Measurements from ENCODE around the gene FGF7. TPM values are rescaled to one million over a fixed set of nuclear protein-coding genes. Genes with fewer than 3 reads are reported as not detected.
A peak's percentile ranks its signal among the peaks of the same experiment; 100 is the strongest.

Gene FGF7, protein sequence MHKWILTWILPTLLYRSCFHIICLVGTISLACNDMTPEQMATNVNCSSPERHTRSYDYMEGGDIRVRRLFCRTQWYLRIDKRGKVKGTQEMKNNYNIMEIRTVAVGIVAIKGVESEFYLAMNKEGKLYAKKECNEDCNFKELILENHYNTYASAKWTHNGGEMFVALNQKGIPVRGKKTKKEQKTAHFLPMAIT
- not detected for total RNA-seq
- 0.21 TPM for polyA plus RNA-seq (2013, experiment 1 of 2)
- polyA plus RNA-seq (2013, experiment 2 of 2), result 0.17 TPM
- long read RNA-seq, experiment 1, result 0 reads
- long read RNA-seq, experiment 2, result 0 reads
- long read RNA-seq, experiment 3, result 0 reads
- long read RNA-seq, experiment 4, result 0 reads

DNA sequence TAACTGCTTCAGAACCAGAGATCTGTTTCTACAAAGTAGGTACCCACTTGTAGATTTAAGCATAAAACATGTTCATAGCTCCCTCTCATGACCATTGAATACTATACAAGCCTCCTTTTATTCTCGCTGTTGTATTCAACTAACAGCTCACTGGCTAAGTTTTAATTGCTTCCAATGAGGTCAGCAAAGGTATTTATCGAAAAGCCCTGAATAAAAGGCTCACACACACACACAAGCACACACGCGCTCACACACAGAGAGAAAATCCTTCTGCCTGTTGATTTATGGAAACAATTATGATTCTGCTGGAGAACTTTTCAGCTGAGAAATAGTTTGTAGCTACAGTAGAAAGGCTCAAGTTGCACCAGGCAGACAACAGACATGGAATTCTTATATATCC is at the start of gene FGF7:
FGF7 (plus strand) TSS at position 222 of the 400 bp plus-strand sequence. CDS start 1,056 bp downstream, outside the sequence.
- H3K27ac ChIP-seq (ENCODE audit: low read depth, low read length), result no peak within 1 kb of the TSS
- H3K4me1 Mint-ChIP-seq, result no peaks in the 10 kb centered on the region
- H3K27me3 ChIP-seq (ENCODE audit: control insufficient read depth, insufficient read depth, low read length, poor library complexity, severe bottlenecking), result no peaks in the 10 kb centered on the region
- H3K36me3 Mint-ChIP-seq (ENCODE audit: low read depth), result no peaks in the 10 kb centered on the region
- H3K27ac Mint-ChIP-seq, result no peak within 1 kb of the TSS
- H3K4me3 Mint-ChIP-seq, result no peak within 1 kb of the TSS
- no peak for DNase-seq
- H3K4me1 ChIP-seq (ENCODE audit: control insufficient read depth, insufficient read depth, low read length), result peaks cover 9% of the 10 kb centered on the region
- no peak within 1 kb of the TSS for H3K9ac ChIP-seq (ENCODE audit: extremely low read depth, low read length, poor library complexity, severe bottlenecking)
- H3K27me3 Mint-ChIP-seq (ENCODE audit: insufficient read depth), result no peaks in the 10 kb centered on the region
- TF ChIP-seq, protein P1, sequence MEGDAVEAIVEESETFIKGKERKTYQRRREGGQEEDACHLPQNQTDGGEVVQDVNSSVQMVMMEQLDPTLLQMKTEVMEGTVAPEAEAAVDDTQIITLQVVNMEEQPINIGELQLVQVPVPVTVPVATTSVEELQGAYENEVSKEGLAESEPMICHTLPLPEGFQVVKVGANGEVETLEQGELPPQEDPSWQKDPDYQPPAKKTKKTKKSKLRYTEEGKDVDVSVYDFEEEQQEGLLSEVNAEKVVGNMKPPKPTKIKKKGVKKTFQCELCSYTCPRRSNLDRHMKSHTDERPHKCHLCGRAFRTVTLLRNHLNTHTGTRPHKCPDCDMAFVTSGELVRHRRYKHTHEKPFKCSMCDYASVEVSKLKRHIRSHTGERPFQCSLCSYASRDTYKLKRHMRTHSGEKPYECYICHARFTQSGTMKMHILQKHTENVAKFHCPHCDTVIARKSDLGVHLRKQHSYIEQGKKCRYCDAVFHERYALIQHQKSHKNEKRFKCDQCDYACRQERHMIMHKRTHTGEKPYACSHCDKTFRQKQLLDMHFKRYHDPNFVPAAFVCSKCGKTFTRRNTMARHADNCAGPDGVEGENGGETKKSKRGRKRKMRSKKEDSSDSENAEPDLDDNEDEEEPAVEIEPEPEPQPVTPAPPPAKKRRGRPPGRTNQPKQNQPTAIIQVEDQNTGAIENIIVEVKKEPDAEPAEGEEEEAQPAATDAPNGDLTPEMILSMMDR (conservative IDR thresholded peaks at IDR 0.05), result no peak
- no peak within 1 kb of the TSS for H3K4me3 ChIP-seq (ENCODE audit: low read length)
- 73 to 93% methylated on average over 1 to 4 of the region's 4 CpGs for WGBS, 2 experiments (ENCODE audit: insufficient coverage in 1 of 2, insufficient read length in 1 of 2)
- no peaks in the 10 kb centered on the region for H3K9me3 Mint-ChIP-seq
- H3K36me3 ChIP-seq (ENCODE audit: control insufficient read depth, insufficient read depth, low read length), result no peaks in the 10 kb centered on the region
- H3K9me3 ChIP-seq (ENCODE audit: control insufficient read depth, low read length), result no peaks in the 10 kb centered on the region

DNA sequence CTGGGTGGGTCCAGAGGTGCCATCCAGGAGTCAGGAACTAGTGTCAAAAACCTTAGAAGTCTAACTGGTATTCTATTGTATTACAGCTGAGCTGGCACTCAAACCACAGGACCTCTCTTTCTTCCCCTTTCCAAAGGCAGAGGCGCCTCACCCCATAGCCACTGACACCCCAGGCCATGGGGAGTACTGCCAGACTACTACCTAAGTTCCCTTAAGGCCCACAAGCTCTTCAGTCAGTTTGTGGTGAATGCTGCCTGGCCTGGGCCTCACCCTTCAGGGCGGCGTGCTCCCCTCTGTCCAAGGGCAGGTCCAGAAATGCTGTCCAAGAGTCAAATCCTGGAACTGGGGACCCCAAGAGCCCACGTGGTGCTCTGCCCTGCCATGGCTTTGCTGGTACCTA is 43.0 kb upstream of the FGF7 start:
- 94 to 100% methylated on average over 2 to 4 of the region's 4 CpGs for WGBS, 2 experiments (ENCODE audit: insufficient coverage in 1 of 2, insufficient read length in 1 of 2)
- DNase-seq, result no peak
- no peaks in the 10 kb centered on the region for H3K9me3 Mint-ChIP-seq
- H3K4me1 ChIP-seq (ENCODE audit: control insufficient read depth, insufficient read depth, low read length), result peaks cover 6% of the 10 kb centered on the region
- H3K27me3 ChIP-seq (ENCODE audit: control insufficient read depth, insufficient read depth, low read length, poor library complexity, severe bottlenecking), result no peaks in the 10 kb centered on the region
- H3K9ac ChIP-seq (ENCODE audit: extremely low read depth, low read length, poor library complexity, severe bottlenecking), result no peak overlapping the region
- H3K4me3 Mint-ChIP-seq, result no peak overlapping the region
- no peaks in the 10 kb centered on the region for H3K36me3 Mint-ChIP-seq (ENCODE audit: low read depth)
- H3K36me3 ChIP-seq (ENCODE audit: control insufficient read depth, insufficient read depth, low read length), result no peaks in the 10 kb centered on the region
- no peaks in the 10 kb centered on the region for H3K9me3 ChIP-seq (ENCODE audit: control insufficient read depth, low read length)
- H3K27ac Mint-ChIP-seq, result no peak overlapping the region
- no peak overlapping the region for H3K27ac ChIP-seq (ENCODE audit: low read depth, low read length)
- TF ChIP-seq, protein P1 (conservative IDR thresholded peaks at IDR 0.05), result no peak
- peaks cover 27% of the 10 kb centered on the region for H3K4me1 Mint-ChIP-seq
- no peak overlapping the region for H3K4me3 ChIP-seq (ENCODE audit: low read length)
- no peaks in the 10 kb centered on the region for H3K27me3 Mint-ChIP-seq (ENCODE audit: insufficient read depth)

DNA sequence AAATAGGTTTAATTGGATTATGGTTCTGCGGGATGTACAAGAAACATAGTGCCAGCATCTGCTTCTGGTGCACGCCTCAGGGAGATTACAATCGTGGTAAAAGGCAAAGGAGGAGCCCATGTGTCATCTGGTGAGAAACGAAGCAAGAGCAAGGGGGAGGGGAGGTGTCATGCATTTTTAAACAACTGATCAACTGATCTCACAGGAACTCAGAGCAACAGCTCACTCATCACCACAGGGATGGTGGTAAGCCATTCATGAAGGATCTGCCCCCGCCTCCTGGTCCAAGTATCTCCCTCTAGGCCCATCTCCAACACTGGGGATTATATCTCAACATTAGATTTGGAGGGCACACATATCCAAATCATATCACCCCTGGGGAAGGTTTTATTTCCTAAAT is 42.1 kb upstream of the FGF7 start:
- Histone ChIP-seq H3K9ac (ENCODE audit: extremely low read depth, low read length, poor library complexity, severe bottlenecking) (no peak overlapping the region), H3K27ac (ENCODE audit: low read depth, low read length) (no peak overlapping the region), H3K9me3 (ENCODE audit: control insufficient read depth, low read length) (no peaks in the 10 kb centered on the region), H3K36me3 (ENCODE audit: control insufficient read depth, insufficient read depth, low read length) (no peaks in the 10 kb centered on the region), H3K4me3 (ENCODE audit: low read length) (no peak overlapping the region), H3K4me1 (ENCODE audit: control insufficient read depth, insufficient read depth, low read length) (peaks cover 6% of the 10 kb centered on the region), H3K27me3 (ENCODE audit: control insufficient read depth, insufficient read depth, low read length, poor library complexity, severe bottlenecking) (no peaks in the 10 kb centered on the region)
- H3K9me3 Mint-ChIP-seq, result no peaks in the 10 kb centered on the region
- no peaks in the 10 kb centered on the region for H3K36me3 Mint-ChIP-seq (ENCODE audit: low read depth)
- WGBS, 2 experiments (ENCODE audit: insufficient coverage in 1 of 2, insufficient read length in 1 of 2), result 66 to 80% methylated on average over 3 to 5 of the region's 5 CpGs
- H3K27ac Mint-ChIP-seq, result no peak overlapping the region
- H3K4me1 Mint-ChIP-seq, result peaks cover 29% of the 10 kb centered on the region
- TF ChIP-seq, protein P1 (conservative IDR thresholded peaks at IDR 0.05), result no peak
- no peaks in the 10 kb centered on the region for H3K27me3 Mint-ChIP-seq (ENCODE audit: insufficient read depth)
- H3K4me3 Mint-ChIP-seq, result no peak overlapping the region
- peak; percentile 72 for DNase-seq

All from endodermal cell (in vitro differentiated cells).